Measurements from ENCODE around the gene FSCN2.

Gene FSCN2

DNA sequence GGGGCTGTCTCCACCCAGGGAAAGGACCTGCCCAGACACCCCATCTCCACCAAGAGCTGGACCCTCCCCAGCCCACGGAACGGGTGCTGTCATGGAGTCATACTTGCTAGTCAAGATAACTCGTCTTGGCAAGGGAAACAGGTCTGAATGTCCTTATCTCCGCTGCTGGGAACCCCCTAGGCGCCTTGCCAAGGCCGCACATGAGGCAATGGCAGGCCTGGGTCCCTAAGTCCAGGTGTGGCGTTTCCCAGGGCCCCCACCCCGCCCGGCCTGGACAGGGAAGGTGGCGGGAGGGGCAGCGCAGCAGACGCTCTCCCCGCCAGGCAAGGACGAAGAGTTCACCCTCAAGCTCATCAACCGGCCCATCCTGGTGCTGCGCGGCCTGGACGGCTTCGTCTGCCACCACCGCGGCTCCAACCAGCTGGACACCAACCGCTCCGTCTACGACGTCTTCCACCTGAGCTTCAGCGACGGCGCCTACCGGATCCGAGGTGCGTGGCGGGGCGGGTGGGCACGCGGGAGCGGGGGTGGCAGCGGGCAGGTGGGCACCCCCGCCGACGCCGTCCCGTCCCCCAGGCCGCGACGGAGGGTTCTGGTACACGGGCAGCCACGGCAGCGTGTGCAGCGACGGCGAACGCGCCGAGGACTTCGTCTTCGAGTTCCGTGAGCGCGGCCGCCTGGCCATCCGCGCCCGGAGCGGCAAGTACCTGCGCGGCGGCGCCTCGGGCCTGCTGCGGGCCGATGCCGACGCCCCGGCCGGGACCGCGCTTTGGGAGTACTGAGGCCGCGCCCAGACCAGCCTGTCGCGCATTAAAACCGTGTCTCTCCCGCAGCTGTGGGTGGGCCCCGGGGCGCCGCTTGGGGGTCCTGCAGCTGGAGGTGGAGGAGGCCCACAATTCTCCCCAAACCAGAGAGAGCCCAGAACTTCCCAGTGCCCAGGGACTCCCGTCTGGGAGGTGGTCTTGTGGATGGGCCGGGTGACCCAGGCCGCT, 8.4 kb downstream of the FSCN2 start:
- TF ChIP-seq, protein P1, sequence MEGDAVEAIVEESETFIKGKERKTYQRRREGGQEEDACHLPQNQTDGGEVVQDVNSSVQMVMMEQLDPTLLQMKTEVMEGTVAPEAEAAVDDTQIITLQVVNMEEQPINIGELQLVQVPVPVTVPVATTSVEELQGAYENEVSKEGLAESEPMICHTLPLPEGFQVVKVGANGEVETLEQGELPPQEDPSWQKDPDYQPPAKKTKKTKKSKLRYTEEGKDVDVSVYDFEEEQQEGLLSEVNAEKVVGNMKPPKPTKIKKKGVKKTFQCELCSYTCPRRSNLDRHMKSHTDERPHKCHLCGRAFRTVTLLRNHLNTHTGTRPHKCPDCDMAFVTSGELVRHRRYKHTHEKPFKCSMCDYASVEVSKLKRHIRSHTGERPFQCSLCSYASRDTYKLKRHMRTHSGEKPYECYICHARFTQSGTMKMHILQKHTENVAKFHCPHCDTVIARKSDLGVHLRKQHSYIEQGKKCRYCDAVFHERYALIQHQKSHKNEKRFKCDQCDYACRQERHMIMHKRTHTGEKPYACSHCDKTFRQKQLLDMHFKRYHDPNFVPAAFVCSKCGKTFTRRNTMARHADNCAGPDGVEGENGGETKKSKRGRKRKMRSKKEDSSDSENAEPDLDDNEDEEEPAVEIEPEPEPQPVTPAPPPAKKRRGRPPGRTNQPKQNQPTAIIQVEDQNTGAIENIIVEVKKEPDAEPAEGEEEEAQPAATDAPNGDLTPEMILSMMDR (conservative IDR thresholded peaks at IDR 0.05; ENCODE audit: low read depth): no peak
- CTCF ChIA-PET: interaction anchor here (0.6 kb wide), 1 partner anchor 89 kb away, joined by 4 read pairs; no protein-coding TSS in a partner anchor
- no peak overlapping the region for H3K27ac ChIP-seq
- POLR2A ChIA-PET (ENCODE audit: low non-redundant PET): interaction anchor here (0.5 kb wide), 1 partner anchor 69 kb away, joined by 3 read pairs; no protein-coding TSS in a partner anchor
- DNase-seq (ENCODE audit: low spot score): no peak

DNA sequence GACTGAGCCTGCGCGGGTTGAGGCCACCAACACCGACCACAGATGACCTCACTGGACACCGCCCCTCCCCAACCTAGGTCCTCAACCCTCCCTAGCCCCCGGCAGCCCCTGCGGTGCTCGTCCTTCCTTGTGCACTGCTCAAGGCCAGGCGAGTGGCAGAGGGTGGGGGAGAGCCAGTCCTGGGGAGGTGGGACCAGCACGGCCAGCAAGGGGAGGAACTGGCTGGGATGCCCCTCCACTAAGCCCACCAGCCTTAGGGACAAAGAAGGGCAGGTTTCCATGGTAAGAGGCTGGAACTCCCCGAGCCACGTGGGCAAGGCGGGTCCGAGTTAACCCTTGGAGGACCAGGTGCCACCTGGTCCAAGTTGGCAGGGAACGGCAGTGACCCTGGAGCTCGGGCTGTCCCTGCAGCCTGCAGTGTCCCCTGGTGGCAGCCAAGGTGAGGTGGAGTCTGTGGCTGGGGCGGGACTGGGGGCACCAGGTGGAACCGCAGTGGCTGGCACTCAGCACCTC, 9.2 kb downstream of the FSCN2 start:
- POLR2A ChIA-PET (ENCODE audit: low non-redundant PET): no interaction called here
- no peak for DNase-seq (ENCODE audit: low spot score)
- CTCF ChIA-PET: interaction anchor here (0.6 to 1.1 kb wide), 4 partner anchors 18 to 297 kb away, joined by 3 to 9 read pairs (median 4); no protein-coding TSS in a partner anchor
- TF ChIP-seq, protein P1 (conservative IDR thresholded peaks at IDR 0.05; ENCODE audit: low read depth): peak; percentile 57; the same call in 1 of the 2 replicates
- H3K27ac ChIP-seq: peak overlapping the region; percentile 42; the same call in 1 of the 2 replicates

DNA sequence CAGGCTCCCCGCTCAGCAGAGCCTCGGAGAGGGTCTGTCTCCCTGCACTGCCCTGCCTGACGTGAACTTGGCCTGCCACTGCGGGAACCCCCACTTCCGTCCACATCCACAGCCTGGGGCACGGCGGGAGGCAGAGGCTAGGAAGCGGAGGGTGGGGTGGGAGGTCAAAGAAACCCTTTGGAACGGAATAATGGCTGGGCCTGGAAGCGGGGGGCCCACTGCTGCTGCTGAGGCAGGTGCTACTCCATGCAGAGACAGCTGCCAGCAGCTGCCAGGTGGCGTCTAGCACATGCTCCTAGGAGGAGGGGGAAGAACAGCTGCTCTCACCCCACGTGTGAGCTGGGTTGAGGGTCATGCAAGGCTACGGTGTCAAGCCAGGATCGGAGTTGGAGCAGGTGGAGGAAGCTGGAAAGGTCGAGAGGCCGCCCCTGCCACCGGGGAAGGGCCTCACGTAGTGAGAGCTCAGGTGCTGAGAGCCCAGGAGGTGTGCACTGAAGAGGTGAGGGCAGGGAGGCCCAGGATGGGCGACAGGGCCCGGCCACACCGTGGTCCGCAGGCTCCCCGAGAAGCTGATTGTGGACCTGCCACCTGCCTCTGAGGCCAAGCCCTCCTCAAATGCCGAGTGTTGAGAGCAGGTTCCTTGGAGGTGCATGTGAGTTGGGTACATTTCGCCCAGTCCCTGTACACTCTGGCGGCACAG, 9.8 kb downstream of the FSCN2 start:
- no peak for DNase-seq (ENCODE audit: low spot score)
- TF ChIP-seq, protein P1 (conservative IDR thresholded peaks at IDR 0.05; ENCODE audit: low read depth): peak; percentile 19; the same call in 1 of the 2 replicates
- CTCF ChIA-PET: interaction anchor here (0.5 to 1.1 kb wide), 5 partner anchors 19 to 346 kb away, joined by 3 to 9 read pairs (median 4); no protein-coding TSS in a partner anchor
- POLR2A ChIA-PET (ENCODE audit: low non-redundant PET): interaction anchor here (0.7 kb wide), 1 partner anchor 9 kb away, joined by 3 read pairs; no protein-coding TSS in a partner anchor
- H3K27ac ChIP-seq: peak overlapping the region; percentile 42

DNA sequence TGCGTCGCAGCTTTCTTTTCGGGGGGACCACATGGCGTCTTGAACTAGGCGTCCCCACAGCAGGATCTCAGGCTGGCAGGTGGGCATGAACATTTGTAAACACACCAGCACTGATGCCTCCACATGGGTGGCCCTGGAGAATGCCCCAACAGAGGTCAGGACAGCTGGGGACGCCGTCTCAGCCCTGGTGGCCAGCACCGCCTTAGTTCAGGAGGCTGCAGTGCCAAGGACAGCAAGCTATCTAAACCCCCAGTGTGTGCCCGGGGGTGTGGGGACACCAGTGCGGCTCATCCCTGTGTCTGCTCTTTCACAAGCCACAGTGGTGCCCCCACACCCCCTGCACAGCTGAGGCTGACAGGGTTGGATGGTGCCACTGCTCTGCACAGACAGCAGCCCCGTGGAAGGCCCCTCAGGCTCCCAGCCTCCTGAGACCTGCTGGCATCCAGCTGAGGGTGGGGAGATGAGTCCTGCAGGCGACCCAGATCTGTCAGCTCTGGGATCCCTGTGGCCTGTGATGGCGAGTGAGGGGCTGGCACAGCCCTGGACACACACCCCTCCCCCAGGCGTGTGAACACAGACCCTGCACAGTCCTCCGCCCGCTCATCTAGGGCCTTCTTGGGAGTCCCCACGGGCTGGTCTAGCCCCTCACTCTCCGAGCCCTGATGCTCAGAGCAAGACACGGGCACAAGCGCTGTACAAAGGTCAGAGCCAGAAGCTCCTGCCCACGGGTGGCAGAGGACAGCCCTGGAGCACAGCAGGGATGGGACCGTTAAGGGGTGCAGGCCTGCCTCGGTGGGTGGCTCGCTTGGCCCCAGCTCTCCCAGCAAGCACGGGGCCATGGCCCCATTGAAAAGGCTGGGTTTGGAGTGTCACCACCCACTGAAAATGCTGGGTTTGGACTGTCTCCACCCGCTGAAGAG, 10.7 kb downstream of the FSCN2 start:
- ChIA-PET CTCF (interaction anchor here (0.6 to 1.1 kb wide), 3 partner anchors 19 to 1302 kb away, joined by 3 to 9 read pairs (median 4); no protein-coding TSS in a partner anchor), POLR2A (ENCODE audit: low non-redundant PET) (no interaction called here)
- peak overlapping the region; percentile 42 for H3K27ac ChIP-seq
- DNase-seq (ENCODE audit: low spot score): no peak
- TF ChIP-seq, protein P1 (conservative IDR thresholded peaks at IDR 0.05; ENCODE audit: low read depth): no peak

DNA sequence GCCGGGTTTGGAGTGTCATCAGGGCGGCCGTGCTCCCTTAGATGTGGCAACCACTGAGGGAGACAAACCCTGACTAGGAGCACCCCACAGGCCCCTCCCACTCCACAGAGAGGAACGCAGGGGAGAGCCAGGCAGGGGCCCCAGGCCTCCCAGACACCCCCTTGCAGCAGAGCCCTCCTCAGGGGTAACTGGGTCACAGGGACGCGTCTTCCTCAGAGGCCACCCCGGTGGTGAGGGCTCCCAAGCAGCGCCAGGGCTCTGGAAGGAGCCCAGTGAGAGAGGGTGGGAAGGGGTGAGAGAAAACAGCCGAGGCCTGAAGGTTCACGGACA, 11.4 kb downstream of the FSCN2 start:
- CTCF ChIA-PET: no interaction called here
- peak overlapping the region; percentile 42; the same call in 1 of the 2 replicates for H3K27ac ChIP-seq
- POLR2A ChIA-PET (ENCODE audit: low non-redundant PET): no interaction called here

More for the DNA sequence above, 11.4 kb downstream of the FSCN2 start:
- DNase-seq (ENCODE audit: low spot score): no peak
- TF ChIP-seq, protein P1 (conservative IDR thresholded peaks at IDR 0.05; ENCODE audit: low read depth): no peak
